OCI-LY7 (cell line): ENCODE measurements around the gene IL21R.

Experiments used
- CTCF ChIP-seq: fragments of 200-600 bp; sonication (generic); conservative IDR thresholded peaks from 2 replicates; pipeline ENCODE4 v1.5.1; 2014; ENCODE audit warnings: mild to moderate bottlenecking, antibody characterized with exemption, low read length, moderate library complexity, mixed read lengths
- EZH2phosphoT487 ChIP-seq: fragments of 200-600 bp; sonication (generic); IDR thresholded peaks from 2 replicates; pipeline ENCODE4 v1.6.1; 2018; ENCODE audit warnings: low read depth, borderline replicate concordance, mild to moderate bottlenecking, mixed run types, antibody characterized with exemption, low read length, moderate library complexity, mixed read lengths

- TF ChIP-seq CTCF (no peak), EZH2phosphoT487 (no peak)
These were observed 97.7 kb downstream of the IL21R start for GRCh38 chr16:27499659-27500055.
